ENCODE measurements around the gene SP2. TPM values are rescaled to one million over a fixed set of nuclear protein-coding genes. Genes with fewer than 3 reads are reported as not detected.

SP2 gene
- total and polyA plus RNA-seq, 2 of the 8 experiments (the other 6 are each of a cell fraction or from before 2014, with no cell fraction given) = 5.6 to 13.8 TPM

DNA sequence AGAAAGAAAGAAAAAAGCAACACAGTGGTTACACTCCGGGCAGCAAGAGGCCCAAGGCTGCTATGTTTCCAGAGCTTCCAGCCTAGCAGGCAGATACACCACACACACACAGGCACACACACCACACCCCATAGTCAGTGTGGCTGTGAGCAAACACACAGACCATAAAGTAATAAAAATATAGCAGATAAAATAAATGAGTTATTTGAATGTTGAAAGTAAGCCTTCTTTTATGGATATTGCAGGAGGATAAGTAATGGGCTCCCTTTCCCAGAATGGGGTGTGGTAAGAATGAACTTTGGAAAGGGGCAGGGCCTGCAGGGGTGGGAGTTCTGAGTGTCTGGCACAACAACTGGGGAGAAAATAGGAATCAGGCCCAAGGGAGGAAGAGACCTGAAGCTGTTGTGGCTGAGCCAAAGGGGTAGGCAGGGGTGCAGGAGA is 70.1 kb downstream of the SP2 start:
- CTCF ChIA-PET (ENCODE audit: partially characterized antibody) = interaction anchor here (0.8 to 40.5 kb wide), 5 partner anchors 12 to 119 kb away, joined by 3 to 1010 read pairs (median 17); partner anchors contain the start of genes PNPO and PRR15L
- no peak for TF ChIP-seq CHD1 (IDR thresholded peaks at IDR 0.05; ENCODE audit: low read depth, low read length)
- TF ChIP-seq SUZ12 (IDR thresholded peaks at IDR 0.05; ENCODE audit: low read length) = no peak
- no peak for TF ChIP-seq POU5F1 (IDR thresholded peaks at IDR 0.05; ENCODE audit: low read depth, low read length)
- TF ChIP-seq HDAC6 (IDR thresholded peaks at IDR 0.05; ENCODE audit: low read depth, low read length) = no peak
- TF ChIP-seq, protein P1, sequence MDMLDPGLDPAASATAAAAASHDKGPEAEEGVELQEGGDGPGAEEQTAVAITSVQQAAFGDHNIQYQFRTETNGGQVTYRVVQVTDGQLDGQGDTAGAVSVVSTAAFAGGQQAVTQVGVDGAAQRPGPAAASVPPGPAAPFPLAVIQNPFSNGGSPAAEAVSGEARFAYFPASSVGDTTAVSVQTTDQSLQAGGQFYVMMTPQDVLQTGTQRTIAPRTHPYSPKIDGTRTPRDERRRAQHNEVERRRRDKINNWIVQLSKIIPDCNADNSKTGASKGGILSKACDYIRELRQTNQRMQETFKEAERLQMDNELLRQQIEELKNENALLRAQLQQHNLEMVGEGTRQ (IDR thresholded peaks at IDR 0.05; ENCODE audit: low read length) = no peak
- no peak for TF ChIP-seq JUN (IDR thresholded peaks at IDR 0.05; ENCODE audit: low read depth, low read length)
- no peak for TF ChIP-seq MAFK (IDR thresholded peaks at IDR 0.05; ENCODE audit: low read depth, low read length)
- TF ChIP-seq CREB1 (IDR thresholded peaks at IDR 0.05) = no peak
- no peak for TF ChIP-seq JUND (IDR thresholded peaks at IDR 0.05; ENCODE audit: low read length)
- H3K23me2 ChIP-seq (ENCODE audit: low read depth, low read length) = peaks cover under 1% of the 10 kb centered on the region

More for the DNA sequence above, 70.1 kb downstream of the SP2 start:
- no peak overlapping the region for H3K4me3 ChIP-seq (ENCODE audit: extremely low read depth in 1 of 4, insufficient read depth in 2 of 4, low read depth in 3 of 4, low read length in 4 of 4)
- H2AFZ ChIP-seq (ENCODE audit: low read length) = no peak overlapping the region
- H3K79me1 ChIP-seq (ENCODE audit: low read depth, low read length) = no peaks in the 10 kb centered on the region
- H3K4ac ChIP-seq (replicated peaks; ENCODE audit: insufficient read length, low read depth, low read length) = no peak overlapping the region
- FAIRE-seq (no peak), DNase-seq (ENCODE audit: low read depth in 1 of 2, low spot score in 2 of 2) (no peak)
- no peak overlapping the region for H3K9ac ChIP-seq (replicated peaks in 1 of 4; ENCODE audit: extremely low read depth in 1 of 4, low read depth in 3 of 4, low read length in 3 of 4)
- H3K14ac ChIP-seq (ENCODE audit: insufficient read length) = no peak overlapping the region
- H2BK20ac ChIP-seq (ENCODE audit: low read length) = no peak overlapping the region
- H2BK5ac ChIP-seq (ENCODE audit: low read depth, low read length) = no peak overlapping the region
- no peak overlapping the region for H3K23ac ChIP-seq (ENCODE audit: insufficient read length)
- no peak overlapping the region for H3K18ac ChIP-seq (ENCODE audit: extremely low read depth, low read length)
- H3K9me3 ChIP-seq (ENCODE audit: insufficient read depth in 2 of 2, low read depth in 1 of 2, low read length in 1 of 2) = no peaks in the 10 kb centered on the region
- H3K27ac ChIP-seq (ENCODE audit: low read depth, low read length) = no peak overlapping the region
- H4K8ac ChIP-seq (ENCODE audit: extremely low read depth, insufficient read depth, low read length) = no peak overlapping the region
- POLR2A ChIA-PET (ENCODE audit: partially characterized antibody) = interaction anchor here (1.1 kb wide), 1 partner anchor 10 kb away, joined by 3 read pairs; no protein-coding TSS in a partner anchor
- no peak overlapping the region for H4K91ac ChIP-seq (replicated peaks; ENCODE audit: insufficient read length, low read length)
- no peak overlapping the region for H2BK120ac ChIP-seq (replicated peaks; ENCODE audit: low read depth, low read length)
- no peak overlapping the region for H2BK15ac ChIP-seq (ENCODE audit: low read length)
- no peak overlapping the region for H3K4me2 ChIP-seq (ENCODE audit: insufficient read depth in 1 of 2, low read depth in 2 of 2, low read length in 2 of 2)
- 80% methylated on average over 1 of the region's 1 CpG; no CpG with 5 or more reads in 1 of the 2 experiments for WGBS, 2 experiments (ENCODE audit: extremely low coverage in 1 of 2, insufficient coverage in 1 of 2, insufficient read length in 1 of 2, insufficient replicate concordance in 2 of 2, low coverage in 1 of 2, low lambda C conversion rate in 2 of 2, missing lambda C conversion rate in 1 of 2)
- H3K56ac ChIP-seq (replicated peaks; ENCODE audit: insufficient read length, low read depth, low read length) = no peak overlapping the region
- H3K27me3 ChIP-seq (replicated peaks in 1 of 4; ENCODE audit: control insufficient read depth in 3 of 4, extremely low read depth in 1 of 4, insufficient read depth in 3 of 4, low read length in 3 of 4) = no peaks in the 10 kb centered on the region
- no peak overlapping the region for H4K5ac ChIP-seq (ENCODE audit: insufficient read length, low read depth, low read length)
- peaks cover 0 to 5% (median under 1%) of the 10 kb centered on the region in 4 experiments; a peak in 6 of 7 replicates for H3K4me1 ChIP-seq (replicated peaks in 1 of 4; ENCODE audit: control insufficient read depth in 3 of 4, insufficient read depth in 4 of 4, low read length in 3 of 4)
- no peaks in the 10 kb centered on the region for H4K20me1 ChIP-seq (replicated peaks in 1 of 2; ENCODE audit: control insufficient read depth in 1 of 2, insufficient read depth in 2 of 2, low read length in 2 of 2)
- H2BK12ac ChIP-seq (ENCODE audit: low read depth, low read length) = no peak overlapping the region
- H3K36me3 ChIP-seq (ENCODE audit: control insufficient read depth in 2 of 4, insufficient read depth in 4 of 4, low read length in 3 of 4) = no peaks in the 10 kb centered on the region
- no peaks in the 10 kb centered on the region for H3K79me2 ChIP-seq (ENCODE audit: control insufficient read depth in 1 of 2, insufficient read depth in 2 of 2, low read length in 2 of 2)
- H2AK5ac ChIP-seq (ENCODE audit: low read depth, low read length) = no peak overlapping the region
